HG03108 (cell line): ENCODE data around the gene XAF1.
"Not testable (repeated sequence)": the region's sequence is repeated elsewhere in the genome, so short reads cannot be mapped to it uniquely, and the experiment has no call there.

Experiments used
- ATAC-seq: cut with Tn5 transposase; IDR thresholded peaks from one replicate; pipeline ENCODE4 v1.9.1; 2021; ENCODE audit warnings: moderate library complexity; ENCODE audit not compliant: unreplicated experiment

Gene XAF1

DNA sequence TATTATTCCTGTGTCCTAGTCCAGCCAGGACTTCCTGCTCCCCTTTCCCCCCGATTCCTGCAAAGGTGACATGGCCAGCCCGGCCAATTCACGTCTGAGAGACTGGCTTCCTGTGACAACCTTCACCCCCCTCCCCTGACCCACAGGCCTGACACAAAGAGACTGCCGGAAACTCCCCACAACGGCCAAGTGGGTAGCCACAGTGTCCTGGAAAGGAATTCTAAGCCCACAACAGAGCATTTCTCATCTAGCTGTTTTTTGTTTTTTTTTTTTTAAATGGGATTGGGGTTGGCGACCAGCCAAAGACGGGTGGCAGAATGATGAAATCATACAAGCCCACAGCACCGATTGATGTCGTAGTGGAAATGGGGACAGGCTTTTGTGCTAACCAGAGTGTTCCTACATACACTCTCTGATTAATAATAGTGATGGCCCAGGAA, 2.8 kb upstream of the XAF1 start:
- ATAC-seq = no peak

DNA sequence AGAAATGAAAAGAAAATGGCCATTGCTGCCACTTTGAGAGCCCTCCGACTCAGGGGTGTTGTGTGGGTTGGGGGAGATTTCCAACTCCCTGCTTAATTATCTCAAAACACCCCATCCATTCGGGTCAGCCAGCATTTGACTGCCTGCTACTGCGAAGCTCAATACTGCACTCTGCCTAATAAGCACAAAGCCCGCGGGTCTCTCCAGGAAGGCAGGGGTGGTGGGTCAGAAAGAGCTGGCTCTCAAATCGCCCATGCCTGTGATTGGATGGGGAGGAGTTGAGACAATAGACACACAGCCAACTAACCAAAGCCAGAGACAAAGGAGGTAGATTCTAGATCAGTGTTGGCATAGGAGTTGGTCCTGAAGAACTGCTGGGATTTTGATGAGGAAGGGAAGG, 2.3 kb upstream of the XAF1 start:
- no peak for ATAC-seq

DNA sequence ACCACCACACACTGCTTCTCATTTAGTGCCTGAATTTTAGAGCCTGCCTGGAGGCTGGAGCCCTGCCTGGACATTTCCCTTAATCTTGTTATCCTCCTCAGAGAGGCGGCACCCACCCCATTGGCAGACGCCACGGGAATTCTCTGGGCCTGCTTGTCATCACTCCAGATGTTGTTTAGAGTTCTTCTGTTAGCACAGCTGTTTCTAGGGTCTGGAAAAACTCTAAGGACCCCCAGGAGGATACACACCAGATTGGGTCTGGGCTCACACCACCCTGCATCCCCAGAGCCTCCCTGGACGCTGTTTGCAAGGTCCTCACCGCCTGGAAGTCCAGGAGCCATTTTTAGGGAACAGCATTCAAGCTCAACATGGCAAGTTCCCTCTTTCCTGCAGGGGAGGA, 565 bp upstream of the XAF1 start:
- no peak for ATAC-seq

DNA sequence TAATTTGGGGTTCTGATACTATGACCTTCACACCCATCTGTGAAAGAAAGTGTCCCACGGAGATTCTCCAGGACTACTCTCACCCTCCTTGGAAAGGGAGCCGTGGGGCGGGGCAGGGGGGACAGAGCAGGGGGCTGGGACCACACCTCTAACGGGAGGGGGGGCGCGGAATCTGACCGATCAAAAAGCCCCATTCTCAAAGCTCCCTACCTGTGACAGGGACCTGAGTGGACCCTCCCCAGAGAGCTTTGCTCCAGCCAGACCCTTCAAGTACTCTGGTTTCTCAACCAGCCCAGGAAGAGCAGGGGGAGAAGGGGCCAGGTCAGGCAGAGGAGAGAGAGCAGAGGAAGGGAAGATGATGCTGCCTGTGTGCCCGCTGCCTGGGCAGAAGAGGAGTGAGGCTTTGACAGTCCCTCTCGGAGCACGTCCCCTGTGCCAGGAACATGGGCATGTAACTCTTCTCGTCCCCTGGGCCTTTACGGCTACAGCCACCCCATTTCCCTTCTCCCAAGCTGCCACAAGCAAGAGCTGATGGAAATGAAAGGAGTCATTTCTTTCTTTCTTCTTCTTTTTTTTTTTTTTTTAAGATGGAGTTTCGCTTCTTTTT, 682 bp downstream of the XAF1 start:
- no peak for ATAC-seq

DNA sequence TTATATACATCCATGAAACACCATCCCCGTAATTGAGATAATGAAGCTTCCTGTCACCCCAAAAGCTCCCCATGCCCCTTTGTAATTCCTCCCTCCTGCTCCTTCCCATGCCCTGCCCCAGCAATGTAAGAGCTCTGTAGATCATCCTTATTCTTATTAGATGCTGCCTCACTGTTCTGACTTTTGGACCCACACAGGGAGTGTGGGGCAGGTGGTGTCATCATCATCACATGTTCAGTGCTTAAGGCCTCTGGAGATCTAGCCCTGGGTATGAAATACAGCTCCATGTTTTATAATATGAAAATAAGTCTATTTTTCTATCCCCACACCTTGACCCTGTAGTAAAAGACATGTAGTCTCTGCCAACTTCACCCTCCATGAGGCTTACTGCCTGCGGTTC, 1.9 kb downstream of the XAF1 start:
- ATAC-seq = no peak

DNA sequence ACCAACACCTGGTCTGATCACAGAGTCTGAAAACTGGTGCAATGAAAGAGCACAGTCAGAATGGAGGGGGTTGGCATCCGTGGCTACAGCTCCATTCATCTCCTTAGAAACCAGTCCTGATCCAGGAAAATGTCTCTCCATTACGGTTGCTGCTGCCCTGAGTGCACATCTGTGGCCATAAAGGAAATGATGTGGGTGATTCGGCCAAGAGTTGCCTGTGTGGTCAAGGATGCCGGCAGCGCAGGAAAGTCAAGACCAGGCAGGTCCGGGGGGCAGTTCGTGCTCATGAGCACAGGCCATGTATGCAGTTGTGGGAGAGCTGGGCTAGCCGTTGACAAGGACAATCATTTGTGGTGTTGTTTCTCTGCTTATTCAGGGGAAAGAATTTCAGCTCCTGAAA, 5.9 kb downstream of the XAF1 start:
- no peak for ATAC-seq

DNA sequence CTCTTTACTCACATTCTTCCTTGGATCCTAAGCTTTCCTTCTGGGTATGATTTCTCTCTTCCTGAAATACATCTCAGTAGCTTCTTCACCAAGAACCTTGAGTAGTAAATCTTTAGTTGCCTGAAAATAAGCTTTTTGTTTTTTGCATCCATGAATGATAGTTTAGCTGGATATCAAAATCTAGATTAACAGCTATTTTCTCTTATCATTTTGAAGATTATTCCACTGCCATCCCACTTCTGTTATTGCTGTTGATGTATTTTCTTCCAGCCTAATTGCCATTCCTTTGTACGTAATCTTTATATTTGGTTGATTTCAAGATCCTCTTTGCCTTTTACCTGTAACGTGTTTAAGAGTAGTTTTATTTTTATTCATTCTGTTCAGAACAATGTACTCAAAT, 12.6 kb downstream of the XAF1 start:
- no peak for ATAC-seq

DNA sequence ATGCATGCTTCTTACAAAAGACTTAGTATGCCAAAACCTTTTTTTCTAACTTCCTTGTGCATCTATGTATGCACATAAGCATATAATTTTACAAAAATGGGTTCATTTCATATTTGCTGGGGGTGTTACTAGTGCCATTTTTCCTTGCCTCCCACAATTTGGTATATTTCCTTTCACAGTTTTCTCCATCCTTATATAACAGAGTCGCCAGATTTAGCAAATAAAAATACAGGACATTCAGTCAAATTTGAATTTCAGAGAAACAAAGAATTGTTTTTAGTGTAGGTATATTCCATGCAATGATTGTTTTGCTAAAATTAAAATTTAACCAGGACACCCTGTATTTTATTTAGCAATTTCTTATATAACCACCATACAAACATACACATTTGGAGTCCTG, 16.2 kb downstream of the XAF1 start:
- ATAC-seq = no peak

DNA sequence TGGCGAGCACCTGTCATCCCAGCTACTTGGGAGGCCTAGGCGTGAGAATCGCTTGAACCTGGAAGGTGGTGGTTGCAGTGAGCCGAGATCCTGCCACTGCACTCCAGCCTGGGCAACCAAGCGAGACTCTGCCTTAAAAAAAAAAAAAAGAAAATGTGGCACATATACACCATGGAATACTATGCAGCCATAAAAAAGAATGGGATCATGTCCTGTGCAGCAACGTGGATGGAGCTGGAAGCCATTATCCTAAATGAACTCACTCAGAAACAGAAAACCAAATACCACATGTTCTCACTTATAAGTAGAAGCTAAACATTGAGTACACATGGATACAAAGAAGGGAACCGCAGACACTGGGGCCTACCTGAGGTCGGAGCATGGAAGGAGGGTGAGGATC, 19.1 kb downstream of the XAF1 start:
- ATAC-seq = not testable (repeated sequence)

DNA sequence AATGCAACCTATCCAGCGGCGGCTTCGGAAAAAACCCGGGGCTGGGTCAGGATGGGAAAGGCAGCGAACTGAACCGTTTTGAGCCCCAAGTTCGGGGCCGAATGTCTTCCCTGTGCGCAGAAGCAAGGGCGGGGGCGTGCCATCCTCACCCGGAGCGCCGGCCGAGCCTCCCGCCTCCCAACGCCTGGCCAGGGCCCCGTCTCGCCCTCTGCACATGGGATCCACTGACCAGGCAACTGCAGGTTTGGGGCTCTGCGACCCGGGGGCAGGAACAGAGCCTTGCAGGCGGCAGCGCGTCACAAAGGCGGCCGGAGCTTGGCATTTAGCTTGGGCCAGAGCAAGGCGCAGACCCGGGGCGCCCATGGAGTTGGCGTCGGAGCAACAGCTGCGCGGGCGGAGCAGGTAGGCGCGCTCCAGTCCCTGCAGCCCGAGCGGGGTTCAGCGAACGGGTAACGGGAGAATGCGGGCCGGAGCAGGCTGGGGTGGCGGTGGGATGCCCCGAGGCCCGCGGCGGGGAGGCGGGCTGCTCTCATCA, 20.1 kb downstream of the XAF1 start, which contains the start of gene FBXO39:
Gene FBXO39 (plus strand): TSS at position 345 of the 535 bp plus-strand sequence. CDS start 3,654 bp downstream, outside the sequence.
- ATAC-seq = no peak

DNA sequence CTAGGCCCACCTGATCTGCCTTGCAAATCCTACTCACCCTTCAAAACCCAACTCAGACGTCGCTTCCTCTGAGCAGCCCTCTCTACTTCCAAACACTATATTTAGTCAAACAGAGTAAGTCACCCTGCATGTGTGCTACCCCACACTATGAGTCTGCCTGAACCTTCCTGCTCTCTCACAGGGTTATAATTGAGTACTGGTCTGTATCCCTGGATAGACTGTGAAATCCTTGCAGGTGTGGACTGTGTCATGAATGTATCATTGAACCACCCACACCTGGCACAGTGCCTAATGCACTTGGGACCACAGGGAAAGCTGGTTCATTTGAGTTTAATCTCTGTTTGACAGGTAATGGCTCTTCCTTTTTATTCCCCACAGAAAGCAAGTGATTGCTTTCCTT, 23.6 kb downstream of the XAF1 start:
- no peak for ATAC-seq

DNA sequence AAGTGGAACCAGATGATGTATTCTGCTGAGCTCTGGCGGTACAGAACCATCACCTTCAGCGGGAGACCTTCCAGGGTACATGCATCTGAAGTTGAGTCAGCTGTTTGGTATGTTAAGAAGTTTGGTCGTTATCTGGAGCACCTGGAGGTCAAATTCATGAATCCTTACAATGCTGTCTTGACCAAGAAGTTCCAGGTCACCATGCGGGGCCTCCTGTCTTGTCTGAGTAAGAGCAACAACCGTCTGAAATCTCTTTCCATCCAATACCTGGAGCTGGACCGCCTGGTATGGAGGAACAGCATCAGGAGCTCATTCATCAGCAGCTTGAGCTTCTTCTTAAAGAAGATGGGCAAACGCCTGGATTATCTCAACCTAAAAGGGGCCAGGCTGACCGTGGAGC, 24.2 kb downstream of the XAF1 start:
- no peak for ATAC-seq

DNA sequence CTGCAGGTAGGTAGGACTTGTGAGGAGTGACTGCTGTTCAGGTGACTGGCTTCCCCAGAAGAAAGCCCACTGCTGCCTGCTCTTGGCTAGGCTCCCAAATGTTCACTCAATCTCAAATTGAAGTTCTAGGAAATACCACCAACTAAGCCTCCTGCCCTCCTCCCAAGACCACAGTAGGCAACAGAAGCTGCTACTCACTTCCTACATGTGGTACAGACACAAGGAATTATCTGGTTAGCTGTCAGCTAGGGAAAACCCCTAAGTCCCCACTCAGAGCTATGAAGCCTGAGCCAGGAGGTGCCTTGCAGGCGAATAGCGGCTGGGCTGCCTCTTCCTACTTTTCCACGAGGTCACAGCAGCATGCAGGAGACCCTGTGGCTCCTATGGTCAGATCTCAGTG, 25.0 kb downstream of the XAF1 start:
- no peak for ATAC-seq

DNA sequence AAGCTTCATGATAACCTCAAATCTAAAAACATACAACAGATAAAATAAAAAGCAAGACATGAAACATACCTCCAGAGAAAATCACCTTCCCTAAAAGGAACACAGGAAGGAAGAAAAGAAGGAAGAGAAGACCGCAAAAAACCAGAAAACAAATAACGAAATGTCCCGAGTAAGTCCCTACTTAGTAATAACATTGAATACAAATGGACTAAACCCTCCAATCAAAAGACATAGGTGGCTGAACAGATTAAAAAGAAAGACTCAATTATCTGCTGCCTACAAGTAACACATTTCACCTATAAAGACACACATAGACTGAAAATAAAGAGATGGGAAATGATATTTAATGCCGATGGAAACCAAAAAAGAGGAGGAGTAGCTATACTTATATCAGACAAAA, 26.4 kb downstream of the XAF1 start:
- no peak for ATAC-seq

DNA sequence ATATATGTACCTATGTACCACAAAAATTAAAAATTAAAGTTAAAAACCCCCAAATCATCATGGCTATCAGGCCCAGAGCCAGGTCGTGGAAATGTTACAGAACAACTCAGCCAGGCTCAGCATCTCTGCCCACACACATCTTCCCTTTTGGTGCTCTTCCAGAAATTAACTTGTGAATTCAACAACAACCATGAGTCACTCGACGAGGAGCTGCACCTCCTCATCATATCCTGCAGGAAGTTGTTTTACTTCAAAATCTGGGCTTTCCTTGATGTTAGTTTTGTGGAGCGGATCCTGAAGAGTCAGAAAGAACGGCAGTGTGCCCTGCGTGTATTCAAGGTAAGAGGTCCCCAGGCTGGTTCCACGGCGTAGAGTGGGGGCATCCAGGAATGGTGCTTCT, 30.8 kb downstream of the XAF1 start:
- ATAC-seq = no peak

DNA sequence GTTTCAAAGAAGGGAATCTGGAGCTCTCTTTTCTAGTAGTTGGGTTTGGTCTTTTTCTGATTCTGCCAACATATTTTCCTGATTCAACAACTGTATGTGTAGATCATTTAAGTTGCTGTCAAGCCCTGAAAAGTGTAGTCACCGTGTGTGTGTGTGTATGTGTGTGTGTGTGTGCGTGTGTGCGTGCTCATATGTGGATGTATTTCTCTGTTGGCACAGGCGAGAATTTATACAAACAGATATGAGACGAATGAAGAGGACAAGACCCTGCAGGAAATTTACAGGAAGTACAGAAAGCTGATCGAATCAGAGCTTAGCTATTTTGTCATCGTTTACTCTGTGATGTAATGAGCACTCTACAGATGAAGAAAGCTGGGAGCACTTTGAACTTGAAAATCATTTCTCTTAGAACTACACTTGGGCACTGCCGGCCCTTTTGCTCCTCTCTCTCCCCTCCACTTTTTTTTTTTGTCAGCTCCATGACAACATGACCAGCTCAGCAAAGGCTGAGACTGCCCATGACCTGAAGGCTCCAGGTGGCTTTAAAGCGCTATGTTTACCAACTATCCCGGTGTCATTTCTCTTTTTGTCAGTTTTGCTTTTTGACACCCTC, 31.3 kb downstream of the XAF1 start:
- no peak for ATAC-seq

DNA sequence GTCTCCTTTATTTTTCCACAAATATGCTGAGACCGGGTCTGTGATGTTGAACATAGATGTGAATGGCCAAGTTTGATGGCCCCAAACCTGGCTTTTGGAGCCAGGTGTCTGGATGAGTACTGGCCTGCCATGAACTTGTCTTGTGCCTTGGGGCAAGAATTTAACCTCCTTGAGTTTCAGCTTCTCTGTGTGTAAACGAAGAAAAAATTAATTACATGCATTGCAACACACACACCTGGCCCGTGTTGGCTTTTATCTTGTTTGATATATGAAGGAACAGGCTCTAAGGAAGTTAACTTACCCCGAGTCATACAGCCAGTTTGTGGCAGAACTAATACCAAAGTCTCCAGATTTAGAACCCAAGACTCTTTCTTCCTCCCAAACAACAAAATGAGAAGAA, 33.3 kb downstream of the XAF1 start:
- no peak for ATAC-seq

DNA sequence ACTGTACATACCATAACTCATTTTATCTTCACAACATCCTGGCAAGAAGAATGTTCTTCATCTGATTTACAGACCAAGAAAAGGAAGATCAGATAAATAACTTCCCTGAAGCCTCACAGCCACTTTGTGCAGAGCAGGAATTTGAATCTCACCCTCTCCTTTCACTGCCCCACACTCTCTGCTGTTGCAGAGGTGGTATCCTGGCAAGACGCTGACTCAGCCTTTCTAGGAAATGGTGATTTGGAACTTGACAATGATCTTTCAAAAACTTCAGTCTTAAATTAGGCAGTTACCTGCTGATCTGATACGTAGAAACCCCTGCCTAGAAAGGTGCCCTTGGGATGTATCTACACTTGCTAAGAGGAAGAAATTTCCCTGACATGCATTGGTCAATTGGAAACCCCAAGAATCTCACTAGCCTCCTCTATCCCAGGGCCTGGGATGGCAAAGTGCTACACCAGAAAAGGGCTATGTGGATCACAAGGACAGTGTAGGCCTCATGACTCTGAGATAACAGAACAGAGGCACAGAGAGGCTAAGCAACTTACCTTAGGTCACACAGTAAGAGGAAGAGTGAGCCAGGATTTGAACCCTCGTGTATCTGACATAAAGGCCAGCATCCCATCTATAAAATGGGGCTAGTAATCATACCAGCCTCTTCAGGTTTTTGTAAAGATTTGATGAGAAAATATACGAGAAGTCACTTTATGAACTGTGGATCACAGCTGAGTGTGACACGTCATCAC, 38.1 kb downstream of the XAF1 start:
- ATAC-seq = no peak

DNA sequence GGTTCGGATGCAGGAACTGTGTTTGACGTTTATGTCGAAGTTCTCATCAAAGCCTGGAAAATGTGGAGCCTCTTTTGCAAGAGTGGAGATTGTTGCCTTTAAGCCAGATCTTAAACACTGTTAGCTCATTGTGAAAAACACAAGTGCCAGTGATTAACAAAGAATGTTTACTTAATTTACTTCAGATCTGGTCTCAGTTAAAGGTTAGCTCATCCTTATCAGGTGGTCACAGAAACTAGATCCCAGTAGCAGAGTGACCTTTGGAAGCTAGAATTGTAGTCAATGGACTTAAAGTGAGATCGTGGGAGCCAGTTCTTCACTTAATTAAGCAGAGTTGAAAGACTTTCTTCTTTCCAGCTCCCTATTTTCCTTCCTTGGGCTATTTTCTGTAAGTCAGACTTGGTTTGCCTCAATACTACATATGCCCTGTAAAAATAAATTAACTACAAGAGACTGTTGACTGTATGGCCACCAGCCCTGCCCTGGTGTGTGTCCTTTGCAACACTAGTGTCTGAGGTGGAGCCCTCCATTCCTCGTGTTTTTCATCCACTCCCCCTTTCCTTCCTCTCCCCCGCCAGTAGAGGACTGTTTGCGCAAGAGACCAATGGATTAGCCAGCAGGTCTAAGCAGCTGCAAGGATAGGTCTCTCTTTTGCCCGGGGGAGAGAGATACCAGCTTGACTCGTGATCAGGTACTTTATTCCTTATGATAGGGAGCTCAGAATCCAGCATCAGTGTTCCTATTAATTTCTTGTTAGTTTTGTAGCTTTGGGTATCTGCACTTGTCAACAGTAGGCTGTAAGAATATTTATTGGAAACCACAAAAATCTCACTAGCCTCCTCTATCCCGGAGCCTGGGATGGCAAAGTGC, 40.4 kb downstream of the XAF1 start:
- no peak for ATAC-seq

DNA sequence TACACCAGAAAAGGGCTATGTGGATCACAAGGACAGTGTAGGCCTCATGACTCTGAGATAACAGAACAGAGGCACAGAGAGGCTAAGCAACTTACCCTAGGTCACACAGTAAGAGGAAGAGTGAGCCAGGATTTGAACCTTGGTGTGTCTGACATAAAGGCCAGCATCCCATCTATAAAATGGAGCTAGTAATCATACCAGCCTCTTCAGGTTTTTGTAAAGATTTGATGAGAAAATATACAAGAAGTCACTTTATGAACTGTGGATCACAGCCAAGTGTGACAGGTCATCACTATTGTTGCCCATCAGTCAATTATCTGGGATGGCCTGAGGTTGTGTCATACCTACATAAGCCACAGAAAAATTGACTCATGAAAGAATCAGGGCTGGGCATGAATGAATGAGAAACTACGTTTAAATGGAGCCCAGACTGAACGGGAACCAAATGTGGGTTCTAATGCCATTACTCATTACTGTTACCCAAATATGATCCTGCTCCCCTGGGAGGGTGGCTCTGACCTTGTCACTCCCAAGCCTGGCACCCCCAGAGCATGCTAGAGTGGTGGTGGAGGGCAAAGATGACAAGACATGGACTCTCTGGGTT, 41.1 kb downstream of the XAF1 start:
- no peak for ATAC-seq
